H1 (cell line): ENCODE data around the gene CAMKK2. TPM values are rescaled to one million over a fixed set of nuclear protein-coding genes. Genes with fewer than 3 reads are reported as not detected.

Source experiments
- CTCF ChIA-PET: fragments of 300-600 bp; sonication (Branson Sonifier 250); formaldehyde crosslinking; loops from one replicate; lab custom pipeline; 2021; ENCODE audit not compliant: partially characterized antibody; lab: Charles Lee
- POLR2A ChIA-PET: fragments of 300-600 bp; sonication (Branson Sonifier 250); formaldehyde crosslinking; loops from one replicate; lab custom pipeline; 2021; ENCODE audit warnings: inconsistent platforms; ENCODE audit not compliant: partially characterized antibody; lab: Charles Lee
- DNase-seq, 2 experiments: peaks; one replicate each; pipeline versions ENCODE4 v3.0.0 to v3.0.0-alpha.2; 2010 to 2022; ENCODE audit warnings: low spot score in 2 of 2, low read depth in 1 of 2, mixed read lengths in 1 of 2
- FAIRE-seq: peaks from 2 replicates; lab custom pipeline; 2011; peaks lifted over from hg19 to GRCh38; lab: Jason Lieb, UNC
- H2AFZ ChIP-seq: 2 replicates; pipeline ENCODE4 v1.8.1; 2012; ENCODE audit warnings: low read length, inconsistent platforms
- H2AK5ac ChIP-seq: 2 replicates; pipeline ENCODE4 v1.6.1; 2013; ENCODE audit warnings: low read depth, low read length
- H2BK120ac ChIP-seq: replicated peaks from 2 replicates; pipeline ENCODE3; 2013; ENCODE audit warnings: low read depth, low read length, inconsistent platforms
- H2BK12ac ChIP-seq: 2 replicates; pipeline ENCODE4 v1.6.1; 2013; ENCODE audit warnings: low read depth, low read length
- H2BK15ac ChIP-seq: 2 replicates; pipeline ENCODE4 v1.6.1; 2013; ENCODE audit warnings: low read length
- H2BK20ac ChIP-seq: 2 replicates; pipeline ENCODE4 v1.6.1; 2013; ENCODE audit warnings: low read length
- H2BK5ac ChIP-seq: 2 replicates; pipeline ENCODE4 v1.6.1; 2013; ENCODE audit warnings: low read depth, low read length
- H3K14ac ChIP-seq: 2 replicates; pipeline ENCODE4 v1.6.1; 2013; ENCODE audit warnings: inconsistent platforms; ENCODE audit not compliant: insufficient read length
- H3K18ac ChIP-seq: 2 replicates; pipeline ENCODE4 v1.6.1; 2013; ENCODE audit warnings: low read length; ENCODE audit errors: extremely low read depth
- H3K23ac ChIP-seq: 2 replicates; pipeline ENCODE4 v1.6.1; 2013; ENCODE audit warnings: inconsistent platforms; ENCODE audit not compliant: insufficient read length
- H3K23me2 ChIP-seq: 2 replicates; pipeline ENCODE4 v1.6.1; 2013; ENCODE audit warnings: low read depth, low read length
- H3K27ac ChIP-seq: 2 replicates; pipeline ENCODE4 v1.6.1; 2011; ENCODE audit warnings: low read depth, low read length, inconsistent platforms
- H3K27me3 ChIP-seq, 4 experiments: replicated peaks in 1 of 4; 1 replicate in 1 of 4; 2 replicates in 3 of 4; pipeline versions ENCODE4 v1.6.1 to v1.8.1; 2011 to 2013; ENCODE audit warnings: low read length in 3 of 4, mild to moderate bottlenecking in 3 of 4, inconsistent platforms in 2 of 4, mixed read lengths in 2 of 4, moderate library complexity in 1 of 4; ENCODE audit not compliant: control insufficient read depth in 3 of 4, insufficient read depth in 3 of 4; ENCODE audit errors: extremely low read depth in 1 of 4
- H3K36me3 ChIP-seq, 4 experiments: 2 replicates each; pipeline versions ENCODE4 v1.6.1 to v1.8.1; 2011 to 2013; ENCODE audit warnings: mild to moderate bottlenecking in 4 of 4, low read length in 3 of 4, moderate library complexity in 2 of 4, control low read depth in 1 of 4, inconsistent platforms in 1 of 4; ENCODE audit not compliant: insufficient read depth in 4 of 4, control insufficient read depth in 2 of 4
- H3K4ac ChIP-seq: replicated peaks from 2 replicates; pipeline ENCODE3; 2013; ENCODE audit warnings: low read length, low read depth, mixed read lengths, inconsistent platforms; ENCODE audit not compliant: insufficient read length
- H3K4me1 ChIP-seq, 4 experiments: replicated peaks in 1 of 4; 1 replicate in 1 of 4; 2 replicates in 3 of 4; pipeline versions ENCODE4 v1.6.1 to v1.8.1; 2011 to 2013; ENCODE audit warnings: low read length in 3 of 4, inconsistent platforms in 2 of 4, mixed read lengths in 1 of 4; ENCODE audit not compliant: insufficient read depth in 4 of 4, control insufficient read depth in 3 of 4
- H3K4me2 ChIP-seq, 2 experiments: 2 replicates each; pipeline versions ENCODE4 v1.6.1 to v1.8.1; 2011 to 2013; ENCODE audit warnings: low read depth in 2 of 2, low read length in 2 of 2, control low read depth in 1 of 2, inconsistent platforms in 1 of 2, mild to moderate bottlenecking in 1 of 2; ENCODE audit not compliant: insufficient read depth in 1 of 2
- H3K4me3 ChIP-seq, 4 experiments: fragments of 200-600, 300-600 bp in 1 of 4; sonication (generic), shearing (Covaris generic), sonication (Bioruptor Twin) in 1 of 4; 2 replicates each; pipeline versions ENCODE4 v1.5.1 to v1.8.1; 2011 to 2016; ENCODE audit warnings: low read length in 4 of 4, low read depth in 3 of 4, control low read depth in 2 of 4, inconsistent platforms in 2 of 4, mild to moderate bottlenecking in 2 of 4, mixed read lengths in 1 of 4, moderate library complexity in 1 of 4; ENCODE audit not compliant: insufficient read depth in 2 of 4; ENCODE audit errors: extremely low read depth in 1 of 4
- H3K56ac ChIP-seq: replicated peaks from 2 replicates; pipeline ENCODE3; 2013; ENCODE audit warnings: low read depth, mild to moderate bottlenecking, mixed read lengths, low read length, inconsistent platforms; ENCODE audit not compliant: insufficient read length
- H3K79me1 ChIP-seq: 2 replicates; pipeline ENCODE4 v1.6.1; 2013; ENCODE audit warnings: low read depth, low read length, control low read depth
- H3K79me2 ChIP-seq, 2 experiments: 2 replicates each; pipeline versions ENCODE4 v1.6.1 to v1.8.1; 2012 to 2013; ENCODE audit warnings: low read length in 2 of 2, mild to moderate bottlenecking in 2 of 2, inconsistent platforms in 1 of 2; ENCODE audit not compliant: insufficient read depth in 2 of 2, control insufficient read depth in 1 of 2
- H3K9ac ChIP-seq, 4 experiments: replicated peaks in 1 of 4; 1 replicate in 1 of 4; 2 replicates in 3 of 4; pipeline versions ENCODE4 v1.6.1 to v1.8.1; 2011 to 2013; ENCODE audit warnings: low read depth in 3 of 4, low read length in 3 of 4, control low read depth in 2 of 4, mild to moderate bottlenecking in 2 of 4, moderate library complexity in 2 of 4, inconsistent platforms in 1 of 4; ENCODE audit errors: extremely low read depth in 1 of 4
- H3K9me3 ChIP-seq, 2 experiments: 2 replicates each; pipeline versions ENCODE4 v1.6.1 to v1.8.1; 2012 to 2013; ENCODE audit warnings: mild to moderate bottlenecking in 2 of 2, moderate library complexity in 2 of 2, control low read depth in 1 of 2, inconsistent platforms in 1 of 2, low read depth in 1 of 2, low read length in 1 of 2, mixed read lengths in 1 of 2; ENCODE audit not compliant: insufficient read depth in 2 of 2
- H4K20me1 ChIP-seq, 2 experiments: replicated peaks in 1 of 2; 2 replicates each; pipeline versions ENCODE3 to v1.8.1; 2011 to 2013; ENCODE audit warnings: inconsistent platforms in 2 of 2, low read length in 2 of 2, mild to moderate bottlenecking in 1 of 2; ENCODE audit not compliant: insufficient read depth in 2 of 2, control insufficient read depth in 1 of 2
- H4K5ac ChIP-seq: 2 replicates; pipeline ENCODE4 v1.6.1; 2013; ENCODE audit warnings: low read length, low read depth, mixed read lengths, inconsistent platforms; ENCODE audit not compliant: insufficient read length
- H4K8ac ChIP-seq: 2 replicates; pipeline ENCODE4 v1.8.0; 2013; ENCODE audit warnings: mild to moderate bottlenecking, moderate library complexity, low read length, inconsistent platforms; ENCODE audit not compliant: insufficient read depth; ENCODE audit errors: extremely low read depth
- H4K91ac ChIP-seq: replicated peaks from 2 replicates; pipeline ENCODE3; 2013; ENCODE audit warnings: low read length, mixed read lengths, inconsistent platforms; ENCODE audit not compliant: insufficient read length
- PHF8 ChIP-seq: fragments of 200-600 bp; sonication (generic); conservative IDR thresholded peaks from 2 replicates; pipeline ENCODE4 v1.7.1; 2012; ENCODE audit warnings: low read depth, mild to moderate bottlenecking, inconsistent platforms, low read length, moderate library complexity
- WGBS, 2 experiments: shearing (Covaris generic) in 1 of 2; methylation state at CpG; one replicate each; pipeline versions ENCODE4 v1.1.6 to v1.1.7; 2013 to 2015; ENCODE audit warnings: low lambda C conversion rate in 2 of 2, mixed read lengths in 2 of 2, inconsistent platforms in 1 of 2, low coverage in 1 of 2, missing lambda C conversion rate in 1 of 2; ENCODE audit not compliant: insufficient replicate concordance in 2 of 2, insufficient coverage in 1 of 2, insufficient read length in 1 of 2; ENCODE audit errors: extremely low coverage in 1 of 2, missing lambda C conversion rate in 1 of 2; 5-methylcytosine and 5-hydroxymethylcytosine counted together
- polyA plus RNA-seq, 7 experiments: library from polyadenylated mRNA; depleted of rRNA in 3 of 7; stranded (reverse) in 5 of 7; unstranded in 2 of 7; fragments of >200 nt in 5 of 7; fragments of 200-250 nt in 2 of 7; gene quantifications; 1 replicate in 5 of 7; 2 replicates in 1 of 7; 4 replicates in 1 of 7; pipeline versions ENCODE4 v1.2.1 to v1.2.3, GENCODE V29; 2011 to 2013; ENCODE audit warnings: missing spikeins in 2 of 7, mixed read lengths in 2 of 7
- total RNA-seq: library from RNA; stranded (reverse); fragmentation: NEBNext Ultra II Directional; extraction: Animal tissue kit (Norgen Biotek cat#: 25700); gene quantifications from 2 replicates; pipeline ENCODE4 v1.2.1, GENCODE V29; 2021

The CAMKK2 gene
- total and polyA plus RNA-seq, 2 of the 8 experiments (the other 6 are each of a cell fraction or from before 2014, with no cell fraction given), result 29.6 to 30.6 TPM

- no peak overlapping the region for H3K4me2 ChIP-seq
- WGBS, 2 experiments, result 93% methylated on average over 9 of the region's 9 CpGs; no CpG with 5 or more reads in 1 of the 2 experiments
- no peaks in the 10 kb centered on the region for H3K4me1 ChIP-seq
- H4K20me1 ChIP-seq, result no peaks in the 10 kb centered on the region
- POLR2A ChIA-PET, result no interaction called here
- H2AFZ ChIP-seq, result no peak overlapping the region
- no peak overlapping the region for H3K9ac ChIP-seq
- no peak overlapping the region for H4K8ac ChIP-seq
- CTCF ChIA-PET, result interaction anchor here (0.8 to 1.1 kb wide), 3 partner anchors 16 to 79 kb away, joined by 3 read pairs; no protein-coding TSS in a partner anchor
- H2BK20ac ChIP-seq, result no peak overlapping the region
- FAIRE-seq, result no peak
- no peaks in the 10 kb centered on the region for H3K9me3 ChIP-seq
- H3K79me1 ChIP-seq, result no peaks in the 10 kb centered on the region
- H3K4ac ChIP-seq, result no peak overlapping the region
- H3K18ac ChIP-seq, result no peak overlapping the region
- no peak overlapping the region for H3K23ac ChIP-seq
- no peak overlapping the region for H3K4me3 ChIP-seq
- H2BK5ac ChIP-seq, result no peak overlapping the region
- H3K27me3 ChIP-seq, result no peaks in the 10 kb centered on the region
- H4K91ac ChIP-seq, result no peak overlapping the region
- H3K56ac ChIP-seq, result no peak overlapping the region
- no peak for DNase-seq
- H3K14ac ChIP-seq, result no peak overlapping the region
- no peak overlapping the region for H2BK12ac ChIP-seq
- no peak overlapping the region for H2BK15ac ChIP-seq
- H2AK5ac ChIP-seq, result no peak overlapping the region
- no peak overlapping the region for H4K5ac ChIP-seq
- no peak overlapping the region for H2BK120ac ChIP-seq
- H3K27ac ChIP-seq, result no peak overlapping the region
- no peaks in the 10 kb centered on the region for H3K79me2 ChIP-seq
- H3K36me3 ChIP-seq, result peaks cover 6 to 29% (median 22%) of the 10 kb centered on the region in 4 experiments
- H3K23me2 ChIP-seq, result no peaks in the 10 kb centered on the region; the same call in 1 of the 2 replicates
- TF ChIP-seq PHF8, result no peak
Measured at GRCh38 chr12:121255433-121255832, 41.1 kb downstream of the CAMKK2 start.
